Measurements from ENCODE around the gene TLN1.

Gene TLN1

DNA sequence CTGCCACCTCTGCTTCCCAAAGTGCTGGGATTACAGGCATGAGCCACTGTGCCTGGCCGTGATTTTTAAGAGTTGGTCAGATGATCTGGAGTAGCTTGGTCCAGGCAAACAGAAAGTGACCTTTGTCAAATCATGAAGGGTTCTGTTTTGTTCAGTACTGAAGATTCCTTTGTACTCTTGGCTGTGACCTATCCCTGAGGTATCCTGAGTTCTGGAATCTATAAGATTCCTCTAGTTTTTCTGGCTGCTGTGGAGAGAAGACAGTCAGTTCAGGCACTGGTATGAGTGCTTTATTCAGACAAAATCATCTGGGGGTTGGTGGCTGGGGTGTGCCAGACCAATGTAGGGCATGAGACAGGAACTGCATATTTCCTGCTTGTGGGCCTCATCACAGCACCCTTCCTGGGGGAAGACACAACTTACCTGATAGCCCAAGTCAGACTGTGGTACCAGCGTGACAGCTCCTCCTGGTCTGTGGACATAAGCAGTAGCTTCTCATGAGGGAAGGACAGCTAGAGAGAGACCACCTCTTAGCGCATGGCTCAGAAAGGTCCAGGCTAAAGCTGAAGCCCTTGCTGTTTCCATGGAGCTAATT, 70.1 kb downstream of the TLN1 start:
- DNase-seq (ENCODE audit: low read depth): no peak

DNA sequence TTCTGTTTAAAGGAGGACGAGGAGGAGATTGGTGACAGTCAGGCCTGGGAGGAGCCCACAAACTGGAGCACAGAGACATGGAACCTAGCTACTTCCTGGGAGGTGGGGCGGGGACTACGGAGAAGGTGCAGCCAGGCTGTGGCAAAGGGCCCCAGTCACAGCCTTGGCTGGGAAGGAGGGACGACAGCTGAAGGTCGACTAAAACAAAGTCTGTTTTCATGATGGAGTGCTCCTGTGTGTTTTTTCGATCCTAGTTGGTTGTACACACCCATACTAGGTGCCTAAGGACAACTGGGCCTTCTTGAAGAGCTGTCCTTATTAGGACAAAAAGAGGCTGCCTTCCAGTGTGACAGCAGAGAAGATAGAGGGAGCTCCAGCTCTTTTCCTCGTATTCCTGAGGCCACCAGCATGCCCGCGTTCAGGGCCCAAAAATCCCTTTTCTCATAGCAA, 71.0 kb downstream of the TLN1 start:
- no peak for DNase-seq (ENCODE audit: low read depth)

DNA sequence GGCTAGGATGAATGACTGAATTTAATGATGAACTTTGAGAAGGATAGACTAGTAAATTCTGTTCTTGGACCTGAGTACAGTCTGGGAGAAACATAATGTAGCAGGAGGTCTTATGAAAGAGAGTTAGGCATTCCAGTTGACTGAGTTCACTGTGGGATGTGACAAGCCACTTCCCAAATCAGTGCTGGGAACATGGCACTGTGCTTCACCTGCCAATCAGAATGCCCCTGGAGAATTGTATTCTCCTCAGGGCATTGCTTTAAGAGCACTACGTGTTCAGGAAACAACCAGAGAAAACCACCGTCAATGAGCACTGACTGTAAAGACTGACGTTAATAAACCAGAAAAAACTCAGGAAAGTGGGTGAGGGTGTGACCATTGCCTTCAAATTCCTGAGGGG, 72.7 kb downstream of the TLN1 start:
- DNase-seq (ENCODE audit: low read depth): no peak

DNA sequence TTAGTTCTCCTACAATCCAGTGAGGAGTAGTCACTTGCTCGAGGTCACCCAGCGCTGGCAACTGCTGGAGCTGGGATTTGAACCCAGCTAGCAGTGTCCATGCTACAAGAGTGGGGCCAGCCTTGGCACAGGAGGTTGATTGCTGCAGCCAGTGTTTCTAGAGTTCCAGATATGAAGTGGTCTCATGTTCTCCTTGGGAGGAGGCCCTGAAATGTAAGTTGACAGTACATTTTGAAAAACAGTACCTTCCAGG, 73.1 kb downstream of the TLN1 start:
- DNase-seq (ENCODE audit: low read depth): no peak

DNA sequence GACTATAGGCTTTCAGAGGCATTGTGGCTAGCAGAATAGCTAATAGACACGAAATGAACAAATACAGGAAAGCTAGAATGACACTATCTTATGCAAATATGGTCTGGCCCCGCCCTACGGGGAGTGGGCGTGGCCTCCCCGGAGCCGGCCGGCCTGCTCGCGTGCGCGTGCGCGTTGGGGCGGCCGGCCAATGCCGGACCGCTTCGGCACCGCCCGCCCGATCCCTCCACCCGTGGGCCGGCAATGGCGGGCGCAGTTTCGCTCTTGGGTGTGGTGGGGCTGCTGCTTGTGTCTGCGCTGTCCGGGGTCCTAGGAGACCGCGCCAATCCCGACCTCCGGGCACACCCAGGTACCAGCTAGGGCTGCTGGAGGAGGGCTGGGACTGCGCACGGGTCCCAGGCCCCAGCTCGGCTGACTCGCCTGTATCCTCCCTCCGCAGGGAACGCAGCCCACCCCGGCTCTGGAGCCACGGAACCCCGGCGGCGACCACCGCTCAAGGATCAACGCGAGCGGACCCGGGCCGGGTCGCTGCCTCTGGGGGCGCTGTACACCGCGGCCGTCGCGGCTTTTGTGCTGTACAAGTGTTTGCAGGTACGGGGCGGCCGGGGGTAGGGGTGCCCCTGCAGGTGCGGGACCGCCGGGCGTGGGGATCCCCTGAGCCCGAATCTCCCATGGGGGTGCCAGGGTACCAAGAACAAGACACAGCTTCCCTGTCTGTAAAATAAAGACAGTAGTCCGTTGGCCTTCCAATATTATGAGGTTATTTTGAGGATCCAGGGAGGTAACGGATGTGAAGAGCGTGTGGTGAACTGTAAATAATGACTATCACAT, 73.6 kb downstream of the TLN1 start, which contains the start of gene CCDC107:
Gene CCDC107 (plus strand): TSS at position 156 of the 831 bp plus-strand sequence. CDS start 88 bp downstream, at position 244.
- no peak for DNase-seq (ENCODE audit: low read depth)

DNA sequence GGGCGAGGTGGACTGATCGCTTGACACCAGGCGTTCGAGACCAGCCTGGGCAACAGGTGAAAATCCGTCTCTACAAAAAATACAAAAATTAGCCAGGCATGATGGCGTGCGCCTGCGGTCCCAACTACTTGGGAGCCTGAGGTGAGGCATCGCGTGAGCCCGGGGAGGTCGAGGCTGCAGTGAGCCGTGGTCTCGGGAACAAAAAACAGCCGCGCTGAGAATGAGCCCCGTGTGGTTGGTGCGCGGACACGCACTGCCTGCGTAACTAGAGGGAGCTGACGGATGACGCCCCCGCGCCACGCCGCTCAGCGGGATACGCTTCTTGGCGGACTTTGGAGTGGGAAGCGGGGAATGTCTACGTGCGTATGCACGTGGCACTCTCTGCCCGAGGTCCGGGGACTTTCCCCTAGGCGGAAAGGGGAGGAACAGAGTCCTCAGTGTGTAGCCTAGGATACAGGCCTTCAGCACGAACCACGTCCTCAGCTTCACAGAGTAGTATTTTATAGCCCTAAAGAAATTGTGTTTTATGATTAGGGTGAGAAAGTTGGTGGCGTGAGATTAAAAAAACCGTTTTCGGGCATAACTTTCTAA, 74.4 kb downstream of the TLN1 start, which contains the start of gene RMRP:
Gene RMRP (minus strand): TSS at position 474 of the 591 bp plus-strand sequence.
- DNase-seq (ENCODE audit: low read depth): peak; percentile 96

DNA sequence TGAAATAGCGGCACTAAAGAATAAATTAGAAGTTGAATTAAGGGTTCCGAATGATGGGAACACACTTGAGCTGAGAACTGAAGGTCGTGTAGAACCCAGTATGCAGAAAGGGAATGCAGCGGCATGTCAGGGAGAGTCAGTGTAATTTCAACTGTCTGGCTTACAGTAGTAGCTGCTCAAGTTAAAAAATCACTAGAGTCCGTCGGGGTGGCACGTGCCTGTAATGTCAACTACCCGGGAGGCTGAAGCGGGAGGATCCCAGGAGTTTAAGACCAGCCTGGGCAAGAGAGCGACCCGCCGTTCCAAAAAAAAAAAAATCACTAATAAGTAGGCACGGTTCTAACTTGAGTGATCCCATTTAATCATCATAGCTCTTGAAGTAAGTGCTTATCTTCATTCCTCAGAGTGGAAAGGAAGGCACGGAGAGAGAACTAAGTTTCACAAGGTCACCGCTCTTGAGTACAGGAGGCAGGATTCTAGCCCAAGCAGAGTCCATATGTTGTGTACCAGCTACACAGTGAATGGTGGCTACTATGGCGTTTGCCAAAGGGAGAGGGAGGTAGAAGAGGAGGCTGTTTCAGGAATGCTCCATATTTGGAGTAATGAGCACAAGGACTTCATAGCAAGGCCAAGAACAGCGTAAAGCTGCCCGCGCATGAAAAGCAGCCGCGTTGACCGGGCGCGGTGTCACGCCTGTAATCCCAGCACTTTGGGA, 75.0 kb downstream of the TLN1 start:
- no peak for DNase-seq (ENCODE audit: low read depth)

DNA sequence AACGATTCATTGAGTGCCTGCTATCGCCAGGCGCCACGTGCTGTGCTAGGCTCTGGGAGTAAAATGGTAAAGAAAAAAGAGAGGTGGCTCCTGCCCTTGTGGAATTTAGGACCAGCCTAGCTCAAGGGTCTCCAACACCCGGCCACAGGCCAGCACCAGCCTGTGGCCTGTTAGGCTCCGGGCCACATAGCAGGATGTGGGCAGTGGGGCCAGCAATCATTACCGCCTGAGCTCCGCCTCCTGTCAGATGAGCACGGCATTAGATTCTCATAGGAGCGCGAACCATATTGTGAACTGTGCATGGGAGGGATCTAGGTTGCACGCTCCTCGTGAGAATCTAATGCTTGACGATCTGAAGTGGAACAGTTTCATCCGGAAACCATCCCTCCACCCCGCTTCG, 75.6 kb downstream of the TLN1 start:
- no peak for DNase-seq (ENCODE audit: low read depth)

DNA sequence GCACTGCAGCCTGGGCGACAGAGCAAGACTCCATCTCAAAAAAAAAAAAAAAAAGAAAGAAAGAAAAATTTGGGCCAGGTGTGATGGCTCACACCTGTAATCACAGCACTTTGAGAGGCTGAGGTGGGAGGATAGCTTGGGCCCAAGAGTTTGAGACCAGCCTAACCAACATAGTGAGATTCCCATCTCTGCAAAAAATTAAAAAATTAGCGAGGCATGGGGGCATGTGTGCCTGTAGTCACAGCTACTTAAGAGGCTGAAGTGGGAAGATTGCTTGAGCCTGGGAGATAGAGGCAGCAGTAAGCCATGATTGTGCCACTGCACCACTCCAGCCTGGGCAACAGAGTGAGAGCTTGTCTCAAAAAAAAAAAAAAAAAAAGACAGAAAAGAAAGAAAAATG, 78.4 kb downstream of the TLN1 start:
- no peak for DNase-seq (ENCODE audit: low read depth)

DNA sequence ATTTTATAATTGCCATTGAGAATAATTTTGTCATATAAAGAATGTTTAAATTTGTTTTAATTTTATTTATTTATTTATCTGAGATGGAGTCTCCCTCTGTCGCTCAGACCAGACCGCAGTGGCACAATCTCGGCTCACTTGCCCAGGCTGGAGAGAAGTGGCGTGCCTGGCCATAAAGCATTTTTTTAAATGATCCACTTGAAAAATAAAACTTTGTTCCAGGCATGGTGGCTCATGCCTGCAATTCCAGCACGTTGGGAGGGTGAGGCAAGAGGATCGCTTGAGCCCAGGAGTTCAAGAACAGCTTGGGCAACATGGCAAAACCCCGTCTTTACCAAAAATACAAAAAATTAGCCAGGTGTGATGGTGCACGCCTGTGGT, 79.2 kb downstream of the TLN1 start:
- no peak for DNase-seq (ENCODE audit: low read depth)

DNA sequence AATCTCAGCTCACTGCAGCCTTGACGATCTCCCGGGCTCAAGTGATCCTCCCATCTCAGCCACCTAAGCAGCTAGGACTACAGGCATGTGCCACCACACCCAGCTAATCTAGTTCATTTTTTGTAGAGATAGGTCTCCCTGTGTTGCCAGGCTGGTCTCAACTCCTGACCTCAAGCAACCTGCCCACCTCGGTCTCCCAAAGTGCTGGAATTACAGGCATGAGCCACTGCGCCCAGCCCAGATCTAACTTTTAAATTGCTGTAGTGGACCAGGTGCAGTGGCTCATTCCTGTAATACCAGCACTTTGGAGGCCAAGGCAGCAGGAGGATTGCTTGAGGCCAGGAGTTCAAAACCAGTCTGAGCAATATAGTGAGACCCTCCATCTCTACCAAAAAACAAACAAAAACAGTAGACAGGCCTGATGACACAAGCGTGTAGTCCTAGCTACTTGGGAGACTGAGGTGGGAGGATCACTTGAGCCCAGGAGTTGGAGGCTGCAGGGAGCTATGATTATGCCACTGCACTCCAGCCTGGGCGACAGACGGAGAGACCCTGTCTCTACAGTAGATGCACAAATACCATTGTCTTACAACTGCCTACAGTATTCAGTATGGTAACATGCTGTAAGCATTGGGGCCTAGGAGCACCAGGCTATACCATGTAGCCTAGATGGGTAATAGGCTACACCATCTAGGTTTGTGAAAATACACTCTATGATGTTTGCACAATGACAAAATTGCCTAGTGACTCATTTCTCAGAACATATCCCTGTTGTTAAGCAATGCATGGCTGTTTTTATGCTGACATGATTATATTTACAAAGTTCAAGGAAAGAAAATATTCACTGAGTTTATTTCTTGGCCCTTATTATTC, 79.8 kb downstream of the TLN1 start:
- no peak for DNase-seq (ENCODE audit: low read depth)

DNA sequence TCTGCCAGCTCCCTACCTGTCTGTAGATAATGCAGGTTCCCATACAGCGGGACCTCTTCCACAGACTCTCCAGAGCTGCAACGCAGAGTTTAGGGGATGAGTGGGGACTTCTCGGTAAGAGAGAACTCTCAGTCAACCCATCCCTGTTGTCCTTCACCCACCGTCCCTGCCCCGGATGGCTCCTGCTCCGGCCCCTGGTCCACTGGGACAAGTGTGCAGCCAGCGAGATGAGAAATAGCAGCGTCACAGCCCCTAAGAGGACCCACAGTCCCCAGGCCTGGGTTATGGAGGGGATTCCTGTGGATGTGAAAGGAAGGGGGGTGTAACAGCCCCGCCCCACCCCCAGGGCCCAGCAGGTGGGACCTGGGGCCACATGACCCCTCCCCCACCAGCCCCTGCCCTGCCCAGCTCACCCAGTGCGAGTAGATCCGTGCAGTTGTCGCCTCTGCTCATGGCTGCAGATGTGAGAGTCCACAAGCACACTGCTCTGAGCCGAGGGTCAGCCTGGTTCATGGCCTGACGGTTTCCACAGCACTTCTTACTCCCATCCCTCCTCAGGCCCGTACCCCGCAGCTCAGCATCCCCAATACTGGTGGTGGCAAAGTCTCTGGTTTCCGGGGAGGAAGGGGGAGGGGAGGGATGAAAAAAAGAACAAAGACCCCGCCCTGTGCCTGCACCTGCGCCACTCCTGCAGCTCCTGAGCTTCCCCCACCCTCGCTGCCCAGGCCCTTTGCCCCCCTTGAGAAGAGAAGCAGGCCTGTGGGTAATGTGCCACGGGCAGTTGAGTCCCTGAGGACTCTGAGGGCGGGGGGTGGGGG, 81.4 kb downstream of the TLN1 start, which contains the start of gene SIT1:
Gene SIT1 (minus strand): TSS at position 591 of the 818 bp plus-strand sequence. CDS start 78 bp downstream, at position 513.
- no peak for DNase-seq (ENCODE audit: low read depth)

DNA sequence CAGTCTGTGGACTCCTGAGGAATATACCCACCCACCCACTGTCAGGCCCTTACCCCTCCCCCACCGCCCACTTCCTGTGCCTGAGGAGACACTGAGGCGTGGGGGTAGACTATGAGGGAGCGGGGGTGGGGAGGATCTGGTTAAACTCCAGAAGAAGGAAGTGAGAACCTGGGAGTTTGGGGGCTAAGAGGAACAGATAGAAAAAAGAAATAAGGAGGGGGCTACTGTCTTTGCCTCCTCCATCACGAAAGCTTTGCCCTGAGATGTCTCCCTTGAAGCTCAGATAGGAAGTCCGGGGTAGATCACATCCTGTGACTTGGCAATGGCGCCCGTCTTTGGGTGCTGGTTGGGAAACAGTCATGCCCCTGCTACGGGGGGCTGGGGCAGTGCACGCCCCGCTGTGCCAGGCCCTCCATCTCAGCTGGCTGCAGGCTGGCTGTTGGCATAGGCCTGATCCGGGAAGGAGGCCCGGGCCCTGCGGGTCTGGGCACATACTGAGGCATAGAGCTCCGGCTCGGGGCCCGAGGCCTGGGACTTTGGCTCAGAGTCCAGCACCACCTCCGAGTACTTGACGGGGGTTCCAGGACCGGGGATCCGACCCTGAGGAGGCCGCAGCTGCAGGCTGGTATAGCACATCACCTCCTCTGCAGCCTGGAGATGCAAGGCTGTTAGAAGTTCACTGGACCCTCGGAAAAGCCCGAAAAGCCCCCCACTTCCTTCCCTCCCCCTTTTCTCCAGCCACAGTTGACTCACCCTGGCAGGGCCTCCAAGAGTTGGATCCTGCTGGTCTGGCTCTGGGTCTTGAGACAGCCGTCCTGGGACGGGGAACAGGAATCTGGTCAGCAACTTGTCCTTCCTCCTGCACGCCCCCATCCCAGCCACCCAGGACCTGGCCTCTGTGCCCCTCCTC, 82.3 kb downstream of the TLN1 start:
- DNase-seq (ENCODE audit: low read depth): no peak
